Measurements from ENCODE around the gene DSCAM.

- TF ChIP-seq EZH2phosphoT487 (conservative IDR thresholded peaks at IDR 0.05; ENCODE audit: low read length) (no peak), CTCF (IDR thresholded peaks at IDR 0.05; ENCODE audit: insufficient read depth, low read length, poor library complexity, severe bottlenecking) (no peak)
Observed at GRCh38 chr21:40595806-40596205, 251.2 kb downstream of the DSCAM start.

All from SU-DHL-6 (cell line).